ENCODE measurements around the gene TAF4B. TPM values are rescaled to one million over a fixed set of nuclear protein-coding genes. Genes with fewer than 3 reads are reported as not detected.

Gene TAF4B, protein sequence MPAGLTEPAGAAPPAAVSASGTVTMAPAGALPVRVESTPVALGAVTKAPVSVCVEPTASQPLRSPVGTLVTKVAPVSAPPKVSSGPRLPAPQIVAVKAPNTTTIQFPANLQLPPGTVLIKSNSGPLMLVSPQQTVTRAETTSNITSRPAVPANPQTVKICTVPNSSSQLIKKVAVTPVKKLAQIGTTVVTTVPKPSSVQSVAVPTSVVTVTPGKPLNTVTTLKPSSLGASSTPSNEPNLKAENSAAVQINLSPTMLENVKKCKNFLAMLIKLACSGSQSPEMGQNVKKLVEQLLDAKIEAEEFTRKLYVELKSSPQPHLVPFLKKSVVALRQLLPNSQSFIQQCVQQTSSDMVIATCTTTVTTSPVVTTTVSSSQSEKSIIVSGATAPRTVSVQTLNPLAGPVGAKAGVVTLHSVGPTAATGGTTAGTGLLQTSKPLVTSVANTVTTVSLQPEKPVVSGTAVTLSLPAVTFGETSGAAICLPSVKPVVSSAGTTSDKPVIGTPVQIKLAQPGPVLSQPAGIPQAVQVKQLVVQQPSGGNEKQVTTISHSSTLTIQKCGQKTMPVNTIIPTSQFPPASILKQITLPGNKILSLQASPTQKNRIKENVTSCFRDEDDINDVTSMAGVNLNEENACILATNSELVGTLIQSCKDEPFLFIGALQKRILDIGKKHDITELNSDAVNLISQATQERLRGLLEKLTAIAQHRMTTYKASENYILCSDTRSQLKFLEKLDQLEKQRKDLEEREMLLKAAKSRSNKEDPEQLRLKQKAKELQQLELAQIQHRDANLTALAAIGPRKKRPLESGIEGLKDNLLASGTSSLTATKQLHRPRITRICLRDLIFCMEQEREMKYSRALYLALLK
- 2.2 and 3.1 TPM in 2 replicates for total RNA-seq

DNA sequence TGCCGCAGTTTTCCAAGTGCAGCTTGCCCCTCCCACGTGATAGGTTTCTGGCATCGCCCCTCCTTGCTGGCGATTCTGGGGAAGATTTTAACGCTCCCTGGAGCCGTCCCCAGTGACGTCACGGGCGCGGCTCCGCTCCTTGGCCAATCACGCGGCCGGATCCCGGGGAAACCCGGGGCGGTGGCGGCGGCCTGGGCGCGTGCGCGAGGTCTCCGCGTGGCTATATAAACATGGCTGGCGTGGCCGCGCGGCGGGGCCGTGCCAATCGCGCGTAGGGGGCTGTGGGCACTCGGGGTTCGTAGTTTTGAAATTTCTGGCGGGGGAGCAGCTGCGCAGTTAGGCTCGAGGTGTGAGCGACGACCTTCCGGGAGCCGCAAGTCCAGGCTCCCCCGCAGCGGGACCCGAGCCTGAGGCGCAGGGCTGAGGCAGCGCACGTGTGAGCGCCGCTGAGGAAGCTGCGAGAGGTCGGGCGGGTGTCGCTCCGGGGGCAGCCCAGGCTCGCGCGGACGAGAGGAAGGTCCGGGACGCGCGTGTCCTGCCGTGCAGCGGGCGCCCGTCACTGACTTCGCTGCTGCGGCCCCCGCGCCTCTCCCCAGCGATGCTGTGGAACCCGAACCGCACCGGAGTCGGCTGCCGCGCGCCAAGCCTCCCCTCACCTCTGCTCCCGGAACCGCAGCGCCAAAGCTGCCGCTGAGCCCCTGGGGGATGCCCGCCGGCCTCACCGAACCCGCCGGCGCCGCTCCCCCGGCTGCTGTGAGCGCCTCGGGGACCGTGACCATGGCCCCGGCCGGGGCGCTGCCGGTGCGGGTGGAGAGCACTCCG, at the start of gene TAF4B:
Gene TAF4B (plus strand): TSS at position 217 of the 822 bp plus-strand sequence. CDS start 489 bp downstream, at position 706.

Small RNA genes lying within 50 kb of the gene (small RNA-seq; reads per million reads assigned to genes)
- gene RNU6-1289P: not detected

Other genes starting within 250 kb of the TAF4B start
- 167 and 219 TPM in 2 replicates for gene SS18, start 135.8 kb upstream of the TAF4B start, total RNA-seq
- 1.4 TPM in 1 of 2 replicates, not detected in the other for gene PSMA8, start 92.6 kb upstream of the TAF4B start, total RNA-seq